Measurements from ENCODE around the gene IQGAP2. TPM values are rescaled to one million over a fixed set of nuclear protein-coding genes. Genes with fewer than 3 reads are reported as not detected.

Gene IQGAP2
- total RNA-seq, 6 experiments from 2014 or later, result 96.4 to 152 (median 123) TPM

DNA sequence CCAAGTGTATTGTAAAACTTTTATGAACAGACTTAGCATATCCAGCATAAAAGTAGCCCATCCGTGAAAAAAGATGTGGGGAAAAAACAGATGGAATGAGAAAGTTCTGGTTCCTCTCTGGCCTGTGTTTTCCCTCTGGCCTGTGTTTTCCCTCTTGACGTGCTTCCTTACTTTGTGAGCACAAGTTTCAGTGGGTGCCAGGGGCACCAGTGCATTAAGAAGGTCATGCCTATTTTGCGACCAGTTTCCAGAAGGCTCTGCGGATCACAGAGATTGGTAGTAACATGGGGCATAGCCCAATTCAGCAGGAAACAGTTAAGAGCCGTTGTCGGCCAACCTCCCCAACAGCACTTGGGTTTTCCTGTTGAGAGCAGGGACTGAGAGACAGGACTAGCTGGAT is 43.7 kb downstream of the IQGAP2 start:
- DNase-seq (no peak), ATAC-seq (no peak)
- Histone ChIP-seq H3K4me3 (no peak overlapping the region), H3K4me1 (peaks cover 0 to 17% (median 4%) of the 10 kb centered on the region in 4 donors), H3K27me3 (no peaks in the 10 kb centered on the region), H3K9me3 (no peaks in the 10 kb centered on the region), H3K36me3 (peaks cover 0 to 9% (median 3%) of the 10 kb centered on the region in 4 donors), H3K27ac (no peak overlapping the region)
- intact Hi-C loops (cut with DNase I), result no loop called here
- TF ChIP-seq POLR2A (IDR thresholded peaks at IDR 0.05), result no peak
- WGBS (ENCODE audit: insufficient coverage, low coverage, low lambda C conversion rate, missing lambda C conversion rate), result 82% methylated on average over 4 of the region's 6 CpGs

- Histone ChIP-seq H3K27me3 (no peaks in the 10 kb centered on the region), H3K4me3 (no peak overlapping the region), H3K36me3 (peaks cover 0 to 9% (median 3%) of the 10 kb centered on the region in 4 donors), H3K4me1 (peaks cover 0 to 7% (median 0%) of the 10 kb centered on the region in 4 donors), H3K27ac (no peak overlapping the region), H3K9me3 (no peaks in the 10 kb centered on the region)
- DNase-seq (no peak), ATAC-seq (no peak)
- intact Hi-C loops (cut with DNase I), result no loop called here
- WGBS (ENCODE audit: insufficient coverage, low coverage, low lambda C conversion rate, missing lambda C conversion rate), result 64% methylated on average over 2 of the region's 2 CpGs
- TF ChIP-seq, protein P1, sequence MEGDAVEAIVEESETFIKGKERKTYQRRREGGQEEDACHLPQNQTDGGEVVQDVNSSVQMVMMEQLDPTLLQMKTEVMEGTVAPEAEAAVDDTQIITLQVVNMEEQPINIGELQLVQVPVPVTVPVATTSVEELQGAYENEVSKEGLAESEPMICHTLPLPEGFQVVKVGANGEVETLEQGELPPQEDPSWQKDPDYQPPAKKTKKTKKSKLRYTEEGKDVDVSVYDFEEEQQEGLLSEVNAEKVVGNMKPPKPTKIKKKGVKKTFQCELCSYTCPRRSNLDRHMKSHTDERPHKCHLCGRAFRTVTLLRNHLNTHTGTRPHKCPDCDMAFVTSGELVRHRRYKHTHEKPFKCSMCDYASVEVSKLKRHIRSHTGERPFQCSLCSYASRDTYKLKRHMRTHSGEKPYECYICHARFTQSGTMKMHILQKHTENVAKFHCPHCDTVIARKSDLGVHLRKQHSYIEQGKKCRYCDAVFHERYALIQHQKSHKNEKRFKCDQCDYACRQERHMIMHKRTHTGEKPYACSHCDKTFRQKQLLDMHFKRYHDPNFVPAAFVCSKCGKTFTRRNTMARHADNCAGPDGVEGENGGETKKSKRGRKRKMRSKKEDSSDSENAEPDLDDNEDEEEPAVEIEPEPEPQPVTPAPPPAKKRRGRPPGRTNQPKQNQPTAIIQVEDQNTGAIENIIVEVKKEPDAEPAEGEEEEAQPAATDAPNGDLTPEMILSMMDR (IDR thresholded peaks at IDR 0.05), result no peak
- no peak for TF ChIP-seq POLR2A (IDR thresholded peaks at IDR 0.05)
Measured at GRCh38 chr5:76449606-76450005, 46.5 kb downstream of the IQGAP2 start.

DNA sequence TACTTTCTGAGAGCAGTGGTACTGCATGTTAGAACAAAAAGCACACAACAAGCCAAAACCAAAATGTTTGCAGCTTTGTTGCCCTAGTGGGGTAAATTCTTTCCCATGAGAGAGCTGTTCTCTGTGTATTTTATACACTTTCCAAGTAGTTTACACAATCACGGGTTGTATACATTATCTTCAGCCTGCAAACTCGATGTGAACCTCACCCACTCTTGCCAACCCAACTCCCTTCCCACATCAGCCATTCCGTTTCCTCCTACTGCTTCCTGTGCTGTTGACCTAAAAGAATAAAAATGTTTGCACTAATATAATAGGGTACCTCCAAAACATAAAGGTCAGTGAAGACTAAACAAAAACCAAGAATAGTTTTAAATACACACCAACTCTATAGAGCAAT is 47.0 kb downstream of the IQGAP2 start:
- Histone ChIP-seq H3K9me3 (no peaks in the 10 kb centered on the region), H3K4me1 (peaks cover 0 to 8% (median 0%) of the 10 kb centered on the region in 4 donors), H3K4me3 (no peak overlapping the region), H3K27me3 (no peaks in the 10 kb centered on the region), H3K27ac (no peak overlapping the region), H3K36me3 (peaks cover 0 to 9% (median 3%) of the 10 kb centered on the region in 4 donors)
- ATAC-seq, result peak in 1 of 4 donors; percentile 18
- 32% methylated on average over 3 of the region's 3 CpGs for WGBS (ENCODE audit: insufficient coverage, low coverage, low lambda C conversion rate, missing lambda C conversion rate)
- intact Hi-C loops (cut with DNase I), result no loop called here
- no peak for DNase-seq
- TF ChIP-seq, protein P1 (IDR thresholded peaks at IDR 0.05), result no peak
- TF ChIP-seq POLR2A (IDR thresholded peaks at IDR 0.05), result no peak

DNA sequence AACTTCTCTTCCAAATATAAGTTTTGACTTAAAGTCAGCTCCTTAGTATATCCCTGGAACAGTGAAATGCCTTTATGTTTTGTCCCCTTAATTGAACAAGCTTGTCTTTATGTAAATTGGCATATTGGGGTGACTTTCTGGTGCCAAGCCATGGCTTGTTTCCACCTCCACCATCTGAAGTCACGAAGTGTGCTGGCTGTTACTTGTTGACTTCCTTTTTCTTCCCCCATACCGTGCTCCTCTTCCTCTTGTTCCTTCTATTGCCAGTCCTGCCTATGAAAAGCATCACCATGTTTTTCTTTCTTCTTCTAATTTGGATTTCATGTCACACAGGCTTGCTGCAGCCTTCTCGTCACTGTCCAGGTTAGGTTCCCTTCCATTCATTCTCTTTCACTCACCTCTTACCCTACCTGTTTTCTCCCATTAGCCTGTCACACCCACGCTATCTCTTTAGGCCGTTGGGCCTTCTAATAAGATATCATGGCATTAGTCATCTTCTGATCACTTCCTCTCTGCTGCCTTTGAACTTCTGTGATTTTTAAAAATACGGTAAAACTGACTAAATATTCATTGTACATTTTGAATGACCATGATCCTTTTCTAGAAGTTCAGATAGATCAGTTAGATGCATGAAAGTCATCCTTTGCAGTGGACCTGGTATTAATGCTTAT is 48.1 kb downstream of the IQGAP2 start:
- WGBS (ENCODE audit: insufficient coverage, low coverage, low lambda C conversion rate, missing lambda C conversion rate), result 50% methylated on average over 6 of the region's 6 CpGs
- Histone ChIP-seq H3K27ac (no peak overlapping the region), H3K4me1 (peaks cover 0 to 19% (median 3%) of the 10 kb centered on the region in 4 donors), H3K36me3 (peaks cover 0 to 9% (median 3%) of the 10 kb centered on the region in 4 donors), H3K9me3 (no peaks in the 10 kb centered on the region), H3K27me3 (no peaks in the 10 kb centered on the region), H3K4me3 (no peak overlapping the region)
- intact Hi-C loops (cut with DNase I), result no loop called here
- ATAC-seq (peak in 3 of 4 donors; percentile 16 to 24 (median 17)), DNase-seq (no peak)
- TF ChIP-seq, protein P1 (IDR thresholded peaks at IDR 0.05), result no peak
- TF ChIP-seq POLR2A (IDR thresholded peaks at IDR 0.05), result no peak

GRCh38 chr5:76455531-76456133 is 52.5 kb downstream of the IQGAP2 start:
- peak overlapping the region in 1 of 3 donors; percentile 22 for H3K27ac ChIP-seq
- TF ChIP-seq POLR2A (IDR thresholded peaks at IDR 0.05), result no peak
- intact Hi-C loops (cut with DNase I), result no loop called here
- H3K4me3 ChIP-seq, result no peak overlapping the region
- ATAC-seq (no peak), DNase-seq (no peak)
- no peaks in the 10 kb centered on the region for H3K27me3 ChIP-seq
- no peaks in the 10 kb centered on the region for H3K9me3 ChIP-seq
- WGBS (ENCODE audit: insufficient coverage, low coverage, low lambda C conversion rate, missing lambda C conversion rate), result 45% methylated on average over 4 of the region's 4 CpGs
- H3K4me1 ChIP-seq, result peaks cover 0 to 44% (median 23%) of the 10 kb centered on the region in 4 donors
- no peaks in the 10 kb centered on the region for H3K36me3 ChIP-seq

Measured in right lobe of liver (tissue), 6 donors.